GM23338 (cell line): ENCODE measurements around the gene WNT5B. TPM values are rescaled to one million over a fixed set of nuclear protein-coding genes. Genes with fewer than 3 reads are reported as not detected.

Experiments
- ATAC-seq: fragments of 200-7000 bp; cut with Tn5 transposase; 3 replicates; pipeline ENCODE4 v1.9.1; 2020
- DNase-seq: peaks from one replicate; pipeline ENCODE4 v3.0.0-alpha.2; 2015; ENCODE audit warnings: low spot score
- H2AFZ ChIP-seq: fragments of 200-600 bp; sonication (generic); 2 replicates; pipeline ENCODE4 v1.8.0; 2016; ENCODE audit warnings: antibody characterized with exemption, mild to moderate bottlenecking, moderate library complexity
- H3F3A ChIP-seq: fragments of 200-600 bp; sonication (generic); replicated peaks from 2 replicates; pipeline ENCODE4 v1.8.0; 2017; ENCODE audit warnings: antibody characterized with exemption, mixed run types, low read depth
- H3K27ac ChIP-seq: fragments of 200-600 bp; sonication (generic); 2 replicates; pipeline ENCODE4 v1.6.1; 2016; ENCODE audit warnings: low read depth
- H3K27me3 ChIP-seq: fragments of 200-600 bp; sonication (generic); 2 replicates; pipeline ENCODE4 v1.8.0; 2016; ENCODE audit warnings: mild to moderate bottlenecking, mixed run types, moderate library complexity; ENCODE audit not compliant: insufficient read depth
- H3K36me3 ChIP-seq: fragments of 200-600 bp; sonication (generic); 2 replicates; pipeline ENCODE4 v1.8.0; 2016; ENCODE audit warnings: mild to moderate bottlenecking; ENCODE audit not compliant: insufficient read depth
- H3K4me1 ChIP-seq: fragments of 200-600 bp; sonication (generic); 2 replicates; pipeline ENCODE4 v1.8.0; 2016; ENCODE audit warnings: mild to moderate bottlenecking, moderate library complexity; ENCODE audit not compliant: insufficient read depth
- H3K4me2 ChIP-seq: fragments of 200-600 bp; sonication (generic); 2 replicates; pipeline ENCODE4 v1.7.1; 2017; ENCODE audit warnings: mixed run types
- H3K4me3 ChIP-seq: fragments of 200-600 bp; sonication (generic); 2 replicates; pipeline ENCODE4 v1.6.1; 2016; ENCODE audit warnings: mixed run types
- H3K79me2 ChIP-seq: fragments of 200-600 bp; sonication (generic); replicated peaks from 2 replicates; pipeline ENCODE4 v1.8.0; 2017; ENCODE audit warnings: mild to moderate bottlenecking; ENCODE audit not compliant: insufficient read depth
- H3K9me2 ChIP-seq: fragments of 200-600 bp; sonication (generic); 2 replicates; pipeline ENCODE4 v1.8.0; 2017; ENCODE audit not compliant: insufficient read depth
- H4K20me1 ChIP-seq: fragments of 200-600 bp; sonication (generic); replicated peaks from 2 replicates; pipeline ENCODE4 v1.8.0; 2017; ENCODE audit warnings: mild to moderate bottlenecking; ENCODE audit not compliant: insufficient read depth
- H3K27ac Mint-ChIP-seq: 2 replicates; pipeline ENCODE4 v1.8.0; 2020; ENCODE audit warnings: inconsistent platforms, mild to moderate bottlenecking, moderate library complexity, mixed read lengths
- H3K27me3 Mint-ChIP-seq: 3 replicates; pipeline ENCODE4 v1.8.0; 2022; ENCODE audit warnings: low read depth, mild to moderate bottlenecking, moderate library complexity, mixed read lengths, inconsistent platforms; ENCODE audit not compliant: insufficient read depth, poor library complexity
- H3K36me3 Mint-ChIP-seq: 3 replicates; pipeline ENCODE4 v1.8.0; 2021; ENCODE audit warnings: low read depth, mild to moderate bottlenecking, inconsistent platforms, moderate library complexity, mixed read lengths
- H3K4me1 Mint-ChIP-seq: 3 replicates; pipeline ENCODE4 v1.8.0; 2020; ENCODE audit warnings: mild to moderate bottlenecking, inconsistent platforms, mixed read lengths
- H3K4me3 Mint-ChIP-seq: 3 replicates; pipeline ENCODE4 v1.8.0; 2021; ENCODE audit warnings: moderate library complexity, mild to moderate bottlenecking, inconsistent platforms, mixed read lengths
- H3K9me3 Mint-ChIP-seq: 3 replicates; pipeline ENCODE4 v1.8.0; 2020; ENCODE audit warnings: moderate library complexity, mild to moderate bottlenecking, inconsistent platforms, mixed read lengths
- CREB1 ChIP-seq: fragments of 250-450 bp; sonication (Bioruptor Pico); IDR thresholded peaks from 2 replicates; pipeline ENCODE4 v1.5.0; 2020; ENCODE audit warnings: low read depth, mild to moderate bottlenecking, moderate library complexity
- EZH2 ChIP-seq: fragments of 200-600 bp; sonication (generic); IDR thresholded peaks from one replicate; pipeline ENCODE4 v1.8.0; 2017; ENCODE audit warnings: antibody characterized with exemption, mild to moderate bottlenecking, low read depth; ENCODE audit not compliant: unreplicated experiment
- EZH2phosphoT487 ChIP-seq: fragments of 200-600 bp; sonication (generic); IDR thresholded peaks from one replicate; pipeline ENCODE4 v1.8.1; 2018; ENCODE audit warnings: antibody characterized with exemption; ENCODE audit not compliant: unreplicated experiment
- JUNB ChIP-seq: IDR thresholded peaks from one replicate; pipeline ENCODE4 v1.6.1; 2016; ENCODE audit warnings: antibody characterized with exemption; ENCODE audit not compliant: unreplicated experiment
- NANOG ChIP-seq: IDR thresholded peaks from 2 replicates; pipeline ENCODE4 v1.6.1; 2016; ENCODE audit warnings: antibody characterized with exemption, borderline replicate concordance
- POLR2AphosphoS5 ChIP-seq: IDR thresholded peaks from 2 replicates; pipeline ENCODE4 v1.6.1; 2016; ENCODE audit warnings: antibody characterized with exemption, low read depth
- REST ChIP-seq: IDR thresholded peaks from one replicate; pipeline ENCODE4 v1.6.1; 2018; ENCODE audit warnings: antibody characterized with exemption; ENCODE audit not compliant: unreplicated experiment
- STAT1 ChIP-seq: IDR thresholded peaks from one replicate; pipeline ENCODE4 v1.6.1; 2016; ENCODE audit warnings: antibody characterized with exemption; ENCODE audit not compliant: unreplicated experiment
- ZNF114 ChIP-seq: fragments of 250-450 bp; sonication (Bioruptor Pico); IDR thresholded peaks from 2 replicates; pipeline ENCODE4 v1.5.0; 2020; ENCODE audit warnings: mild to moderate bottlenecking, moderate library complexity
- ZNF331 ChIP-seq: fragments of 250-450 bp; sonication (Bioruptor Pico); IDR thresholded peaks from 2 replicates; pipeline ENCODE4 v1.5.0; 2020; ENCODE audit warnings: low read depth, mild to moderate bottlenecking, moderate library complexity
- ZNF462 ChIP-seq: fragments of 250-450 bp; sonication (Bioruptor Pico); IDR thresholded peaks from 2 replicates; pipeline ENCODE4 v1.5.0; 2020; ENCODE audit warnings: mild to moderate bottlenecking, moderate library complexity
- polyA plus RNA-seq: library from polyadenylated mRNA; unstranded; fragments of >200 nt; fragmentation: Nextera tagmentation; extraction: Ambion mirVana; gene quantifications from 2 replicates; pipeline ENCODE4 v1.2.1, GENCODE V29; 2016
- total RNA-seq: library from RNA; depleted of rRNA; stranded (reverse); fragments of >200 nt; shearing (Covaris generic); gene quantifications from 2 replicates; pipeline ENCODE4 v1.2.3, GENCODE V29; 2014
- TF ChIP-seq, protein P1 (sequence below): IDR thresholded peaks from 2 replicates; pipeline ENCODE4 v1.6.1; 2016; ENCODE audit warnings: antibody characterized with exemption
- TF ChIP-seq, protein P2 (sequence below), 2 experiments: fragments of 200-600 bp in 1 of 2; sonication (generic) in 1 of 2; conservative IDR thresholded peaks; 2 replicates each; pipeline versions ENCODE4 v1.5.1 to v1.6.1; 2016 to 2017; ENCODE audit warnings: antibody characterized with exemption in 2 of 2, low read depth in 2 of 2, mild to moderate bottlenecking in 2 of 2, moderate library complexity in 1 of 2

WNT5B gene
- total and polyA plus RNA-seq, 2 experiments from 2014 or later: 1.4 to 2.7 TPM

DNA sequence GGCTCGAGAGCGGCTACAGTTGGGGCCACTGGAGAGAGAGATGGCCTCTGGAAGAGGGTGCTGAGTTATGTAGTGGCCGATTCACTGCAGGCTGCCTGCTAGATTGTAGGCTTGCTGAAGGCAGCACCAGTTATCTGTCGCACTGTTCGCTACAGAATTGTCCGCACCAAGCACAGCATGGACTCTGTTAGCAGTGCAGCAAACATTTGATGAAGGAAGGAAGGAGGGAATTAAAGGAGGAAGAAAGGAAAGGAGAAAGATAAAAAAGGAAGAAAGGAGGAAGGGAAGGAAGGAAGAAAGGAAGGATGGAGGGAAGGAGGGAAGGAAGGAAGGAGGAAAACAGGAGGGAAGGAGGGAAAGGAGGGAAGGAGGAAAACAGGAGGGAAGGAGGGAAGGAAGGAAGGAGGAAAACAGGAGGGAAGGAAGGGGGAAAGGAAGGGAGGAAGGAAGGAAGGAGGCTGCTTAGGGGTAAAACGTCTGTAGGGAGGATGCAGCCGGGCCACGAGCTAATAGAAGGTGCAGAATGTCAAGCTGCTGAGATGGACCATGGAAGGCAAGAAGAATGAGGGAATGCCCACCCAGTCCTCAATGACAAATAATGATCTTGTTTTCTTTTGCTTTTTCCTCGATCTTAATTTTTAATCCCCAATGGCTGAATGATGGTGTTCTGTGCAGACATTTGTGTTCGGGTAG, 34.6 kb downstream of the WNT5B start:
- H3K4me3 ChIP-seq: peak overlapping the region; percentile 59
- H3K36me3 ChIP-seq: no peaks in the 10 kb centered on the region
- TF ChIP-seq, protein P1, sequence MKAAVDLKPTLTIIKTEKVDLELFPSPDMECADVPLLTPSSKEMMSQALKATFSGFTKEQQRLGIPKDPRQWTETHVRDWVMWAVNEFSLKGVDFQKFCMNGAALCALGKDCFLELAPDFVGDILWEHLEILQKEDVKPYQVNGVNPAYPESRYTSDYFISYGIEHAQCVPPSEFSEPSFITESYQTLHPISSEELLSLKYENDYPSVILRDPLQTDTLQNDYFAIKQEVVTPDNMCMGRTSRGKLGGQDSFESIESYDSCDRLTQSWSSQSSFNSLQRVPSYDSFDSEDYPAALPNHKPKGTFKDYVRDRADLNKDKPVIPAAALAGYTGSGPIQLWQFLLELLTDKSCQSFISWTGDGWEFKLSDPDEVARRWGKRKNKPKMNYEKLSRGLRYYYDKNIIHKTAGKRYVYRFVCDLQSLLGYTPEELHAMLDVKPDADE: no peak
- no peak for TF ChIP-seq CREB1 (CRISPR knock-in tag)
- no peak for TF ChIP-seq EZH2
- no peak for TF ChIP-seq ZNF462
- no peak for TF ChIP-seq POLR2AphosphoS5
- no peak for TF ChIP-seq REST
- TF ChIP-seq STAT1: no peak
- TF ChIP-seq, protein P2, sequence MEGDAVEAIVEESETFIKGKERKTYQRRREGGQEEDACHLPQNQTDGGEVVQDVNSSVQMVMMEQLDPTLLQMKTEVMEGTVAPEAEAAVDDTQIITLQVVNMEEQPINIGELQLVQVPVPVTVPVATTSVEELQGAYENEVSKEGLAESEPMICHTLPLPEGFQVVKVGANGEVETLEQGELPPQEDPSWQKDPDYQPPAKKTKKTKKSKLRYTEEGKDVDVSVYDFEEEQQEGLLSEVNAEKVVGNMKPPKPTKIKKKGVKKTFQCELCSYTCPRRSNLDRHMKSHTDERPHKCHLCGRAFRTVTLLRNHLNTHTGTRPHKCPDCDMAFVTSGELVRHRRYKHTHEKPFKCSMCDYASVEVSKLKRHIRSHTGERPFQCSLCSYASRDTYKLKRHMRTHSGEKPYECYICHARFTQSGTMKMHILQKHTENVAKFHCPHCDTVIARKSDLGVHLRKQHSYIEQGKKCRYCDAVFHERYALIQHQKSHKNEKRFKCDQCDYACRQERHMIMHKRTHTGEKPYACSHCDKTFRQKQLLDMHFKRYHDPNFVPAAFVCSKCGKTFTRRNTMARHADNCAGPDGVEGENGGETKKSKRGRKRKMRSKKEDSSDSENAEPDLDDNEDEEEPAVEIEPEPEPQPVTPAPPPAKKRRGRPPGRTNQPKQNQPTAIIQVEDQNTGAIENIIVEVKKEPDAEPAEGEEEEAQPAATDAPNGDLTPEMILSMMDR (conservative IDR thresholded peaks at IDR 0.05; ENCODE audit: low read depth in 2 of 2): no peak
- TF ChIP-seq JUNB: no peak
- no peak for TF ChIP-seq EZH2phosphoT487
- TF ChIP-seq ZNF114: no peak
- TF ChIP-seq NANOG: no peak
- TF ChIP-seq ZNF331 (CRISPR knock-in tag): no peak
- Mint-ChIP-seq H3K27ac (no peak overlapping the region), H3K4me1 (peaks cover 14% of the 10 kb centered on the region), H3K36me3 (no peaks in the 10 kb centered on the region), H3K4me3 (peak overlapping the region; percentile 59; the same call in 2 of the 3 replicates), H3K27me3 (peaks cover 37% of the 10 kb centered on the region), H3K9me3 (peaks cover 8% of the 10 kb centered on the region; the same call in 2 of the 3 replicates)
- peaks cover 10% of the 10 kb centered on the region for H3F3A ChIP-seq
- H2AFZ ChIP-seq: peak overlapping the region; percentile 94
- no peaks in the 10 kb centered on the region; the same call in 1 of the 2 replicates for H4K20me1 ChIP-seq
- DNase-seq: no peak
- no peaks in the 10 kb centered on the region for H3K9me2 ChIP-seq
- peaks cover 39% of the 10 kb centered on the region for H3K27me3 ChIP-seq
- H3K4me1 ChIP-seq: peaks cover 7% of the 10 kb centered on the region; the same call in 1 of the 2 replicates
- peak overlapping the region; percentile 69 for H3K4me2 ChIP-seq
- no peaks in the 10 kb centered on the region for H3K79me2 ChIP-seq
- no peak overlapping the region for H3K27ac ChIP-seq
- ATAC-seq: peak; percentile 5; the same call in 2 of the 3 replicates
